ENCODE results near the gene OR2M2.

OR2M2 gene, protein sequence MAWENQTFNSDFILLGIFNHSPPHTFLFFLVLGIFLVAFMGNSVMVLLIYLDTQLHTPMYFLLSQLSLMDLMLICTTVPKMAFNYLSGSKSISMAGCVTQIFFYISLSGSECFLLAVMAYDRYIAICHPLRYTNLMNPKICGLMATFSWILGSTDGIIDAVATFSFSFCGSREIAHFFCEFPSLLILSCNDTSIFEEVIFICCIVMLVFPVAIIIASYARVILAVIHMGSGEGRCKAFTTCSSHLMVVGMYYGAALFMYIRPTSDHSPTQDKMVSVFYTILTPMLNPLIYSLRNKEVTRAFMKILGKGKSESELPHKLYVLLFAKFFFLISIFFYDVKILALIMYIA

DNA sequence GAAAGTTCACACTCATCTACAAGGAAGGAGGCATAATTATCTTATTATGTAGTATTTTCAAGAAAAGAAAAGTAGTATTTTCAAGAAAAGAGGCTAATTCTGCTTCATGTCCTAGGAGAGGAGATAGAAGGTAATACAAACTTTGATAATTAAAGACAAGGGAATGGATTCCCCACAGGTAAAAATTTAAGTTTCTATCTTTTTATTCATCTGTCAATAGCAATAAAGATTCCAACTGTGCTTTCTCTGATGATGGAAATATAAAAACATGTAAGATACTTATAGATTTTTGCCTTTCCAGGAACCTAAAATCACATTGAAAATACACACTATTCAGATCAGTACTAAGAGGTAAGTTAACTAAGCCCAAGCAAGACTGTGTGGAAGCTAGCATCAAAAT is at the start of gene OR2M2:
Gene OR2M2, plus strand, starts transcription at position 301 of the 400 bp plus-strand sequence. CDS start 5,165 bp downstream, outside the sequence.
- no peak for DNase-seq

DNA sequence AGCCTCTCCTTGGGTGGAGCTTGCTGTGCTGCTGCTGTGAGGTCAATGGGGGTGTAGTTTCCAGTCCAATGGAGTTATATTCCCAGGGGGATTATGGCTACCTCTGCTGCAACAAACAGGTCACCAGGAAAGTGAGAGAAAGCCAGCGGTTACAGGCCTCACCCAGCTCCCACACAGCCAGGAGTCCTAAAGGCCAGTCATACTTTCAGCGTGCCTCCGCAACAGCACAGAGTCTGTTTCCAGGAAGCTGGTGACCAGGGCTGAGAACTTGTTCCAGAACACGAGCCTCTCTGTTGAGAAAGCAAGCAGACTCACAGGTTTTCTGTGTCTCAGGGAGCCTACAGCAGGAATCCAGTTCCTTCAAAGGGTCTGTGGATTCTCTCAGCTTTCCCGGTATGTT is 47.0 kb upstream of the OR2M2 start:
- no peak for DNase-seq

DNA sequence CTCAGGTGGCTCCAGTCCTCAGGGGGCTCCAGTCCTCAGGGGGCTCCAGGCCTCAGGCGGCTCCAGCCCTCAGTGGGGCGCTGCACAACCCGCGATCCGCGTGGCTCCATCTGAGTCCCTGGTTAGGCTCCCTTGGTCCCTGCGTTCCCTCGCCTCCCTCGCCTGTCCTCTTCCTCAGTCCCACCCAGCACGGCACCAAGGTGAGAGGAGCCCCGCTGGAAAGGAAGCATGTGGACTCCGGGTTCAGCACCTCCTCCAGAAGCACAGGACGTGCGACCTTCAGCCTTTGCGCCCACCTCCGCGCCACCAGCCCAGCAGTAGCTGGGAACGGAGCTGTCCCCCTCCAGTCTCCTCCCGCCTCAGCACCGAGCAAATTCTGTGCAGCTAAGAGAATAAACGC is 37.8 kb upstream of the OR2M2 start:
- no peak for DNase-seq

DNA sequence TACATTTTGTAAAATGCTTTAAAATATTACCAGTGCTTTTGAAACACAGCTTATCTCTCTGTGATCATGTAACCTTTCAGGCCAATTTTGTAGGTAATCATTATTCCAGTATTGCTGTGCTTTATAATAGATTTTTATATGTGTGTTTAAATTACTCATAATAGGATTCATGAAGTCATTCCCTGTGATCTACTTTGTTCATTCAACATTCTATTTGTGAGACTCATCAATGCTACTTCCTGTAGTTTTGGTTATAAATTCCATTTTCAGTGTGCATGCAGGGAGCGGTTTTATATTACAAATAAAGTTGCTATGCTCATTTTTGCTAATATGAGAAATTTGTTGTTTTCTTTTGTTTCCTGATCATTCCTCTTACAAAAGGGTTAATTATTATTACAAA is 33.8 kb upstream of the OR2M2 start:
- DNase-seq, result no peak

DNA sequence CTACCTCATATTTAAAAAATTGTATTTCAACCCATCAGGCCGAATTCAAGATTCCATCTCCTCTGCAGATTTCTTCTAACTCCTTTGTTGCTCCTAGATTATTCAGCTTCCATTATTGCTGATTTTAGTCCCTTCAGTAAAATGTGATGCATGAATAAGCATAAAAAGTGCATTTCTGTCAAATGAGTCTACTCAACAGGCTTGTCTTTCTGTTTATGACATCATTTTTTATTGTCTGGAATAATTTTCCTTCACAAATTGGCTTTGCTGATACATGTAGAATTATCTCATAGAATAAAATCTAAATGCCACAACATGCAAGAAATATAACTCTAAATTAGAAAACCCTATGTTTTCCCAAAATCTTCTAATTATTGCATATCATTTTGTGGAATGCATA is 31.3 kb upstream of the OR2M2 start:
- no peak for DNase-seq

DNA sequence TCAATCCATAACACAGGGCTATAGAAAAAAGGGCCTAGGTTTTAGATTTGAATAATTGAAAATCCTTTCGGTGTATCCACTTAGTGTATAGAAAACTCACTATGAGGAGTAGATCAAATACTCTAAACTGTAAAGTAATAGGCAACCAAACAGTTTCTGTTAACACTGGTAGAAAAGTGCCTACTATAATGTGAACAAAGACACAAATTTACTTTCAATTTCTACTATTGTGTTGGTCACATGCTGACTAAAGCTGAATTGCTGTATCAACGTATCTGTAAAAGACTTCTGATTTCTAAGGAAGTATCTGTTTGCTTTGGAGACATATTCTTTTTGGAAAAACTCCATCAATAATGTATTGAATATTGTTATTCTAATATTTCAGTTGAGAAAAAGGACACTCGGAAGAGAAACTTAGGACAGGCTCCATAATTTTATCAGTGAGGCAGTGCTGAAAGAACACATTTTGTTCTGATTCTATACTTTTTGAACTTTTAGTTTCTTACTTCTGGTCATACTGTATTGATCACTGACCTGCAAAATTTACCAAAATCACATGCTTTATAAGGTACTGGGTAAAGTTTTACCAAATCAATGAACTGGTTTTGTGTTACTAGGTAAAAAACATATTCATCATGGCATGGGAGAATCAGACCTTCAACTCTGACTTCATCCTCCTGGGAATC is 30.0 kb upstream of the OR2M2 start, which contains the start of gene OR2M5:
Gene OR2M5, plus strand, starts transcription at position 636 of the 686 bp plus-strand sequence. Its CDS starts 0 bp downstream, at position 636.
- DNase-seq, result no peak

DNA sequence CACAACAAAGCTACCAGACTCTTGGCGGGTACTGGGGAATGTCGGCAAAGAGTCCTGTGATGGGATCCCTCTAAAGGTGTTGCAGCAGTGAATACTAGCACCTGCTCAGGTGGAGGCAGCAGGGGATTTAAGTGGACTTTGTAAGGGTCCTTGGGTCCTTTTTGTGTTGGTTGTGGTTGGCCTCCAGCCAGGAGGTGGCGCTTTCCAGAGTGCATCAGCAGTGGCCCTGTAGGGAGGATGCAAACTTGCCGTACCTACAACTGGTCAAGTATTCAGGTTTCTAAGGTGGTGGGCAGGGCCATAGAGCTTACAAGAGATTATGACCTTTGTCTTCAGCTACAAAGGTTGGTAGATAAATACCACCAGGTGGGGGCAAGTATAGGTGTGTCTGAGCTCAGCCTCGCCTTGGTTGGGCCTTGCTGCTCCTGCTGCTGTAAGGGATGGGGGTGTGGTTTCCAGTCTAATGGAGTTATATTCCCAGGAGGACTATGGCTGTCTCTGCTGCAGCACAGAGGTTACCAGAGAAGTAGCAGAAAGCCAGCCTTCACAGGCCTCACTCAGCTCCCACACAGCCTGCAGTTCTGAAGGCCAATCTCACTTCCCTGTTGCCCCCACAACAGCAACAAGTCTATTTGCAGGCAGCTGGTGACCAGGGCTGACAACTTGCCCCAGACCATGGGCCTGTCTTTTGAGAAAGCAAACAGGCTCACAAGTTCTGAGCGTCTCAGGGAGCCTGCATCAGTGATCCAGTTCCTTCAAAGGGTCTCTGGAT is 22.4 kb upstream of the OR2M2 start:
- no peak for DNase-seq

DNA sequence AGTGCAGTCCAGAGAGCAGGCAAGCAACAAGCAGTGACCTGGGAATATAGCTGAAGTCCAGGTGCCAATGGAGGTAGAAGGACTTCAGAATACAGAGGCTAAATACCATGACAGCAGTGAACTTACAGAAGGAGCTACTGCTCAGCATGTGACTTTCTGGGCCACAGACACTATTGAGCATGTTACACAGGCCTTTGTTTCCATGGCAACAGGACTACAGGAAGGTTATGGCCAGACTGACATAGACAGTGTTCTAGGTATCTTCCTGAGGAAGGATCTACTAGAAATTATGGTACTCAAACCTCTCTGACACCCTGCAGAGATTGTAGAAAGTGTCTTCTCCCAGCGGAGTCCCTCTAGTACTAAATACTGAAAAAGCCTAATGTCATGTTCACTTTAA is 18.7 kb upstream of the OR2M2 start:
- no peak for DNase-seq

DNA sequence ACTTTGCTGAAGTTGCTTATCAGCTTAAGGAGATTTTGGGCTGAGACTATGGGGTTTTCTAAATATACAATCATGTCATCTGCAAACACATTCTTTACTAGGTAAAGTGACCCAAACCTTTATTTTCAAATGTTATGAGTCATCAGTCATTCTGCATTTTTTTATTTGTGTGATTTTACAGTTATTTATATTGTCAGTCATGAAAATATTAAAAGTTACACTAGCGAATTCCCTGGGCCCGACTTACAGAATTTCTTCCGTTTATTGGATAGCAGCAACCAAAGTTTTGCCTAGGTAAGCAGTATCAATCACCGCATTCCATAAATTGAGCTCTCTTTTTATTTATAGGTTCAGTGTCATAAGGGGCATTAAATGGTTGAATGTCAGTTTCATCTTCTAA is 15.9 kb upstream of the OR2M2 start:
- no peak for DNase-seq

DNA sequence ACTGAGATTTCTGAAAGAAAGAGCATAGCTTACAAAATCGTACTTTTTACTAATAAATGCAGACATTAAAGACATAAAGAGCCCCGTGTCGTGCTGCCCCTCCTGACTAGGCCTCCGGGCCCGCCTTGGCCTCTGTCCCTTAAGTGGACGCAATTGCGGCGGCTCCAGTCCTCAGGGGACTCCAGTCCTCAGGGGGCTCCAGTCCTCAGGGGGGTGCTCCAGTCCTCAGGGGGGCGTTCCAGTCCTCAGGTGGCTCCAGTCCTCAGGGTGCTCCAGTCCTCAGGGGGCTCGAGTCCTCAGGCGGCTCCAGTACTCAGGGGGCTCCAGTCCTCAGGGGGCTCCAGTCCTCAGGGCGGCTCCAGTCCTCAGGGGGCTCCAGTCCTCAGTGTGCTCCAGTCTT is 10.6 kb upstream of the OR2M2 start:
- DNase-seq, result no peak

DNA sequence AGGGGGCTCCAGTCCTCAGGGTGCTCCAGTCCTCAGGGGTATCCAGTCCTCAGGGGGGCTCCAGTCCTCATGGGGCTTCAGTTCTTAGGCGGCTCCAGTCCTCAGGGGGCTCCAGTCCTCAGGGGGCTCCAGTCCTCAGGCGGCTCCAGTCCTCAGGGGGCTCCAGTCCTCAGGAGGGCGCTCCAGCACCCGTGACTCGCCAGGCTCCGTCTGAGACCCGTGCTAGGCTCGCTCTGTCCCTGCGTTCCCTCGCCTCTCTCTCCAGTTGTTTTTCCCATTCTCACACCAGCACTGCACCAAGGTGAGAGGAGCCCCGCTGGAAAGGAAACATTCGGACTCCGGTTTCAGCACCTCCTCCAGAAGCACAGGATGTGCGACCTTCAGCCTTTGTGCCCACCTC is 9.4 kb upstream of the OR2M2 start:
- DNase-seq, result no peak

DNA sequence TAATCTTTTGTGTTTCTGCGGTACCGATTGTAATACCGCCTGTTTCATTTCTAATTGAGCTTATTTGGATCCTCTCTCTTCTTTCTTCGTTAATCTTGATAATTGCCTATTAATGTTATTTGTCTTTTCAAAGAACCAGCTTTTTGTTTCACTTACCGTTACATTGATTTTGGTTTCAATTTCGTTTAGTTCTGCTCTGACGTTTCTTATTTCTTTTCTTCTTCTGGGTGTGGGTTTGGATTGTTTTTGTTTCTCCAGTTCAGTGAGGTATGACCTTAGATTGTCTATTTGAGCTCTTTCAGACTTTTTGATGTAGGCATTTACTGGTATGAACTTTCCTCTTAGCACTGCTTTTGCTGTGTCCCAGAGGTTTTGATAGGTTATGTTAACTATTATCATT is 9.4 kb downstream of the OR2M2 start:
- no peak for DNase-seq

DNA sequence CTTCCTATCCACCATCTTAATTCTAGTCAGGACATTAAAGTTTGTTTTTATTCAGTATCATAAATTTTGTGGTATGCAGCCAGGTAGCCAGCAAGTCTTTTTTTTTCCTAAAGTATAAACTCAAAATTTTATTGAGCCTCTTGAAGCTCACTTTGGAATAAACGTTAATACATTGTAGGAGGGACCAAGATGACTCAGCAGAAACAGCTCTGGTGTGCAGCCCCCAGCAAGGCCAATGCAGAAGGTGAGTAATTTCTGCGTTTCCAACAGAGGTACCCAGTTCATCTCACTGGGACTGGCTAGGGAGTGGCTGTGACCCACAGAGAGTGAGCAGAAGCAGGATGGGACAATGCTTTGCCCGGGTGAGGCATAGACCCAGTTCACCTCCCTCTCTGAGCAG is 12.7 kb downstream of the OR2M2 start:
- DNase-seq, result no peak

DNA sequence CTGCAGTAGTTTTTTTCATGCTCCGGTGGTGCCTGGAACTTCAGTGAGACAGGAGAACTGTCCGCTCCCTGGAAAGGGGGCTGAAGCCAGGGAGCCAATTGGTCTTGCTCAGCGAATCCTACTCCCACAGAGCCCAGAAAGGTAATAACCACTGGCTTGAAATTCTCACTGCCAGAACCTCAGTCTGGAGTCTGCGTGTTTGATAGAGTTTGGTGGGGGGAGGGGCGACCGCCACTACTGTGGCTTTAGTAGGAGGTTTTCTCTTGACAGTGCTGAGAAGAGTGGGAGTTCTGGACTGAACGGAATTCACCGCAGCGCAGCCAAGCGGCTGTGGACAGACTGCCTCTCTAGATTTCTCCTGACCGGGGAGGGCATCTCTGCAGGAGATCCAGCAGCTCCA is 14.4 kb downstream of the OR2M2 start:
- DNase-seq, result no peak

DNA sequence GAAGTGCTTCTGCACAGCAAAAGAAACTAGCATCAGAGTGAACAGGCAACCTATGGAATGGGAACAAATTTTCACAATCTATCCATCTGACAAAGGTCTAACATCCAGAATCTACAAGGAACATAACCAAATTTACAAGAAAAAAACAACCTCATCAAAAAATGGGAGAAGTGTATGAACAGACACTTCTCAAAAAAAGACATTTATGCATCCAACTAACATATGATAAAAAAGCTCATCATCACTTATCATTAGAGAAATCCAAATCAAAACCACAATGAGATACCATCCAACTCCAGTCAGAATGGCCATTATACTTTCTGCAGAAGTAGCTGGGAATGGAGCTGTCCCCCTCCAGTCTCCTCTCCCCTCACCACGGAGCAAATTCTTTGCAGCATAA is 19.5 kb downstream of the OR2M2 start:
- no peak for DNase-seq

DNA sequence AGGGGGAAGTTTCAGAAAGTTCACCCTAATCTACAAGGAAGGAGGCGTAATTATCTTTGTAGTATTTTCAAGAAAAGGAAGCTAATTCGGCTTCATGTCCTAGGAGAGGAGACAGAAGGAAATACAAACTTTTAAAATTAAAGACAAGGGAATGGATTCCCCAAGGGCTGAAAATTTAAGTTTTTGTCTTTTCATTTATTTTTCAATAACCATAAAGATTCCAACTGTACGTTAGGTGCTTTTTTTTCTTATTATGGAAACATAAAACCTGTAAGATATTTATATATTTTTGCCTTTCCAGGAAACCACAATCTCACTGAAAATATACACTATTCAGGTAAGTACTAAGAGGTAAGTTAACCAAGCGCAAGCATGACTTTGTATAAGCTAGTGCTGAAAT is 22.3 kb downstream of the OR2M2 start, which contains the start of gene OR2M3:
Gene OR2M3, plus strand, starts transcription at position 301 of the 400 bp plus-strand sequence. CDS start 5,803 bp downstream, outside the sequence.
- DNase-seq, result no peak

DNA sequence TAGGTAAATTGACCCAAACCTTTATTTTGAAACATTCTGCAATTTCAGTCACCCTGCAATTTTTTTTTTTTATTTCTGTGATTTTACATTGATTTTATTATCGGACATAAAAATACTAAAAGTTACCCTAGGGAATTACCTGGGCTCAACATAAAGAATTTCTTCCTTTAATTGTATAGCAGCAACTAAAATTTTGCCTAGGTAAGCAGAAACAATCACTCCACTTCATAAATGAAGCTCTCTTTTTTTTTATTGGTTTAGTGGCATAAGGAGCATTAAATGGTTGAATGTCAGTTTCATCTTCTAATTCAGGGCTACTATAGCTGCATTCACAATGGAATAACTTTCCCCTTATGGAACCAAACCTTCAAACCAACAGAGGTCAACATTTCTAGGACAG is 41.3 kb downstream of the OR2M2 start:
- no peak for DNase-seq

DNA sequence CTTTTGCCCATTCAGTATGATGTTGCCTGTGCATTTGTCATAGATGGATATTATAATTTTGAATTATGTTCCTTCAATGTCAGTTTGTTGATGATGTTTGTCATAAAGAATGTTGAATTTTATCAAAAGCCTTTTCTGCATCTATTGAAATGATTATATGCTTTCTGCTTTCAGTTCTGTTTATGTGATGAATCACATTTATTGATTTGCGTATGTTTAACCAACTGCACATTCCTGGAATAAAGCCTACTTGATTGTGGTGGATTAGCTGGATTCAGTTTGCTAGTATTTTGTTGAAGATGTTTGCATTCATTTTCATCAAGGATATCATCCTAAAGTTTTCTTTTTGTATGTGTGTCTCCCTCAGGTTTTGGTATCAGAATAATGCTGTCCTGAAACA is 50.9 kb downstream of the OR2M2 start:
- DNase-seq, result no peak

DNA sequence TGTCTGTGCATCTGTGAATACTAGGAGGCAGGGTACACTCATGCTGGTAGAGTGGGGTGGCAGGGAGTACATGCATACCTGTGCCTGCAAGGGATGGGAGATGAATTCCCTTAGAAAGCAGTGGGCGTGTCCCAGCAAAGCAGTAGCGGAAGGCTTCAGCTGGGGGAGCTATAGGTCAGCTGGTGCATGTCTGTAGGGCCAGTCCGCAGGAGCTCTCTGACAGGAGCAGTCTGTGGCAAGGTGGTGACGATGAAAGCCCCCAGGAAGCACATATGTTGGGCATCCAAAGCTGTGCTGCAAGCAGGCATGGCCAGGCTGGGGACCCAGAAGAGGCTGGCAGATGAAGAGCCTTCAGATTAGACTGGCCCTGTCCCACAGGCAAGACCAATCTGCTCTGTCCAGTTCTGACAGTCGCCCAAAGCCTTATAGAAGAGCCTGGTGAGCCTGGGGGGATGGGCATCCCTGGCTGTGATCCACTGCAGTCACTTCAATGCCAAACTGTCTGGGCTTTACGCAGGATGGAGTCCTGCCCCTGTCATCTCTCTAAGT is 54.8 kb downstream of the OR2M2 start:
- DNase-seq, result no peak
